Measurements from ENCODE around the gene SLC30A4. TPM values are rescaled to one million over a fixed set of nuclear protein-coding genes. Genes with fewer than 3 reads are reported as not detected.
A peak's percentile ranks its signal among the peaks of the same experiment; 100 is the strongest.

Gene SLC30A4
- total RNA-seq, 1 donor from 2014 or later, result 2.7 TPM

DNA sequence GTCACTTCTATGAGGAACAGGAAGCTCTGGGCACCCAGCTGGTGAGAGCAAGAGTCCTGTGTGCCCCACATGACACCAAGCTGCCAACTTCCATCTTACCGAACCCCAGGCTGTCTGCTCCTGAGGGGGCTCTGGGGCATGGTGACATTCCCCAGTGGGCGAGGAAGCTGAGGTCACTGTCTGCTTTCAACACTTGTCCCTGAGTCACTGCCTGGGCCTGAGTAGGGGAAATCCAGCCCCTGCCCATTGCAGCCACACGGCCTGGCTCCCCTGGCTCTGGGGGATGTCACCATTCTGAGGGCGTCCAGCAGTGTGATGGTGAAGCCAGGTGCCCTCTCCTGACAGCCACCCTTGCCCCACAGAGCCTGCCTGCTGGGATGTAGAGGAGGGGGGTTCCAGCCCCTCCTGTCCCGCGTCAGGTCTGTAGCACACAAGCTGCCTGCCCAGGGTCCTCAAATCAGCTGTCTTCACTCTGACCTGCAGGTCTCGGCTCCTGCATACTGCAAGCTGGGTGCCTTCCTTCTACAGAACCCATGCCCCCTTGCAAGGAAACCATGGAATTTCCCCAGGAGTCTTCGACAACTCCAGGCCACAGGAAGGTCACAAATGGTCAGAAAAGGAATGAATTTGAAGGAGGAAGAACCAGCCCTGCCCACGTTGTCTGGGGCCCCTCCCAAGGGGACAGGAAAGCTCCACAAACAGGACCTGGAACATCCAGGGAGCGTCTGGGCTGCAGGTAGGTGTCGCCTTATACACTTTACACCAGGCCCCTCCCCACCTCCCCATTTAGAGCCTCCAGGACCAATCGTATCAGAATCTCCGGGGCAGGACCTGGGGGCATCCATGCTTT, 74.3 kb downstream of the SLC30A4 start:
- Mint-ChIP-seq H3K4me1 (no peaks in the 10 kb centered on the region), H3K36me3 (ENCODE audit: low read depth) (no peaks in the 10 kb centered on the region), H3K27ac (ENCODE audit: unreplicated experiment) (peak overlapping the region; percentile 50), H3K27me3 (ENCODE audit: low read depth) (no peaks in the 10 kb centered on the region), H3K9me3 (no peaks in the 10 kb centered on the region), H3K4me3 (no peak overlapping the region)
- TF ChIP-seq, protein P1, sequence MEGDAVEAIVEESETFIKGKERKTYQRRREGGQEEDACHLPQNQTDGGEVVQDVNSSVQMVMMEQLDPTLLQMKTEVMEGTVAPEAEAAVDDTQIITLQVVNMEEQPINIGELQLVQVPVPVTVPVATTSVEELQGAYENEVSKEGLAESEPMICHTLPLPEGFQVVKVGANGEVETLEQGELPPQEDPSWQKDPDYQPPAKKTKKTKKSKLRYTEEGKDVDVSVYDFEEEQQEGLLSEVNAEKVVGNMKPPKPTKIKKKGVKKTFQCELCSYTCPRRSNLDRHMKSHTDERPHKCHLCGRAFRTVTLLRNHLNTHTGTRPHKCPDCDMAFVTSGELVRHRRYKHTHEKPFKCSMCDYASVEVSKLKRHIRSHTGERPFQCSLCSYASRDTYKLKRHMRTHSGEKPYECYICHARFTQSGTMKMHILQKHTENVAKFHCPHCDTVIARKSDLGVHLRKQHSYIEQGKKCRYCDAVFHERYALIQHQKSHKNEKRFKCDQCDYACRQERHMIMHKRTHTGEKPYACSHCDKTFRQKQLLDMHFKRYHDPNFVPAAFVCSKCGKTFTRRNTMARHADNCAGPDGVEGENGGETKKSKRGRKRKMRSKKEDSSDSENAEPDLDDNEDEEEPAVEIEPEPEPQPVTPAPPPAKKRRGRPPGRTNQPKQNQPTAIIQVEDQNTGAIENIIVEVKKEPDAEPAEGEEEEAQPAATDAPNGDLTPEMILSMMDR (conservative IDR thresholded peaks at IDR 0.05), result no peak
- DNase-seq (ENCODE audit: low read depth, low spot score), result no peak

DNA sequence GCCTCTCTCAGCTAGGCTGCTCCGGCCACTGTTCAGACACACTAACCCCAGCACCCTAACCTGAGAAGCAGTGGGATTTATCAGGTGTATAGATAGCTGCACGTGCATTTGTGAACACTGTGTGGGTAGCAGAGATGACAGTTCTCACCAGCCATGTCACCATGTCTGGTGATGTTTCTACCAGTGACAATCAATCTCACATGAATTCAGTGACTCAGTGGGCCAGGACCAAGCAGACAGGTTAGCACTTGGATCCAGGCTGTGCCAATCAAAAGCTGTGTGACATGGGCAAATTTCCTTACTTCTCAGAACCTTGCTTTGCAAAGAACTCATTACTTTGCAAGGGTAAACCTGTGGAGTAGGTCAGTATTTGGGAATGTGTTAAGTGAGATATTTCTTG, 78.9 kb downstream of the SLC30A4 start:
- TF ChIP-seq, protein P1 (conservative IDR thresholded peaks at IDR 0.05), result no peak
- Mint-ChIP-seq H3K4me1 (no peaks in the 10 kb centered on the region), H3K36me3 (ENCODE audit: low read depth) (no peaks in the 10 kb centered on the region), H3K27me3 (ENCODE audit: low read depth) (no peaks in the 10 kb centered on the region), H3K27ac (ENCODE audit: unreplicated experiment) (no peak overlapping the region), H3K4me3 (no peak overlapping the region), H3K9me3 (no peaks in the 10 kb centered on the region)
- DNase-seq (ENCODE audit: low read depth, low spot score), result no peak

DNA sequence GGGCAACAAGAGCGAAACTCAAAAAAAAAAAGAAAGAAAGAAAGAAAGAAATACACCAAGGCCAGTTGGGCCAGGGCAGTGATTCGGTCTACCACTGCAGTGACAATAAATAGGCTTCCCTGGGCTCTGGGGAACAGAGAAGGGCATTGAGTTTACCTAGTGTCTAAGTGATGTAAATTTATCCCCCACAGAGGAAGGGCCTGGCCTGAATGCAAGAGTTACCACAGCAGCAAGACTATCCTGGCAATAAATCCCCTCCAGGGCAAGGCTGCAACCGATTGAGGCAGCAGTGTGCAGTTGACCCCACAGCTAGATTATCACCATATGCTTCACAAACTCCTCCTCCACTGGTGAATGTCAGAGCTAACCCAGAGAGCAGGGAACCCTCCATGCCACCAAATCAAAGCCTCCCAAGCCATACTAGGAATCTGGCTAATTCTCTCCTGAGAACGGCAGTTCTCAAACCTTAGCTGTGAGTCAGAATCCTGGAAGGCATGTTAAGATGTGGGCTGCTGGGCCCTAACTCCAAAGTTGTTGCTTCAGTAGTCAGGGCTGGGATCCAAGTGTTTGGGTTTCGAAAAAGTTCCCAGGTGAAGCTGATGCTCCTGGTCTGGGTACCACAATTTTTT, 79.9 kb downstream of the SLC30A4 start:
- no peaks in the 10 kb centered on the region for H3K9me3 Mint-ChIP-seq
- H3K36me3 Mint-ChIP-seq (ENCODE audit: low read depth), result no peaks in the 10 kb centered on the region
- TF ChIP-seq, protein P1 (conservative IDR thresholded peaks at IDR 0.05), result no peak
- no peaks in the 10 kb centered on the region for H3K4me1 Mint-ChIP-seq
- no peak overlapping the region for H3K4me3 Mint-ChIP-seq
- peak overlapping the region; percentile 12 for H3K27ac Mint-ChIP-seq (ENCODE audit: unreplicated experiment)
- H3K27me3 Mint-ChIP-seq (ENCODE audit: low read depth), result no peaks in the 10 kb centered on the region
- no peak for DNase-seq (ENCODE audit: low read depth, low spot score)

DNA sequence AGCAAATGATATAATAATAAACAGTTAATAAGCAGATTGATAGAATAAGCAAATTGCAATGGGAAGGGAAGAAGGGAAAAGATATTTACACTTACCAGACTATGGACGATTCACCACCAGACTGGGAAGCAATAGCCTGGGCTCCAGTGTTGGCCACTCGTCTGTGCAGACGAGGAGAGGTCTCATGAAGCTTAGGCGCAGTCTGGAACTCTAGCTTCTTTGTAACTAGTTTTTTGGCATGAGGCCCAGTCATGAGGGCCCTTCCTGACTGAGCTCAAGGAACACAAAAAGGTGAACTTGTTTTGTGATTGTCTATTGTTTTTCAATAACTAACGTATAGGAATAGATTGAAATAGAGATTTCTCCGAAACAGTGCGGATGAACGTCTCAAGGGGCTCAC, 80.9 kb downstream of the SLC30A4 start:
- Mint-ChIP-seq H3K4me1 (no peaks in the 10 kb centered on the region), H3K27ac (ENCODE audit: unreplicated experiment) (no peak overlapping the region), H3K36me3 (ENCODE audit: low read depth) (no peaks in the 10 kb centered on the region), H3K9me3 (no peaks in the 10 kb centered on the region), H3K27me3 (ENCODE audit: low read depth) (no peaks in the 10 kb centered on the region), H3K4me3 (no peak overlapping the region)
- TF ChIP-seq, protein P1 (conservative IDR thresholded peaks at IDR 0.05), result no peak
- DNase-seq (ENCODE audit: low read depth, low spot score), result no peak

DNA sequence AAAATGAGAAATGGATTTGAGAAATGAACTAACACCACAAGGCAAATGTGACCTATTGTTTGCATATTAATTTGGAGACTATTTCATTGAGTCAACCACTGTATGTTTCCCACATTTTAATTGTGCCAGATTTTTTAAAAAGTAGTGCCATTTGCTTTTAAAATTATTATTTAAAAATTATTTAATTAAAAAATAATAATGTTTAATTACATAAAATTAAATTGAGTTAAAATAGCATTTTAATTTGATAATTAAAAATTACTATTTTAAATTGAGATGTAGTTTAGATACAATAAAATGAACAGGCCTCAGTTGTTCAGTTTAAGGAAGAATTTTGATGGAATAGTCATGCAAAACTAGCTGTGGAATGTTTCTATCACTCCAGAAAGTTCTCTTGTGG, 81.5 kb downstream of the SLC30A4 start:
- Mint-ChIP-seq H3K4me3 (no peak overlapping the region), H3K4me1 (no peaks in the 10 kb centered on the region), H3K36me3 (ENCODE audit: low read depth) (no peaks in the 10 kb centered on the region), H3K9me3 (no peaks in the 10 kb centered on the region), H3K27ac (ENCODE audit: unreplicated experiment) (no peak overlapping the region), H3K27me3 (ENCODE audit: low read depth) (no peaks in the 10 kb centered on the region)
- DNase-seq (ENCODE audit: low read depth, low spot score), result no peak
- TF ChIP-seq, protein P1 (conservative IDR thresholded peaks at IDR 0.05), result no peak
